Measurements from ENCODE around the gene SCN3B.
A peak's percentile ranks its signal among the peaks of the same experiment; 100 is the strongest.

SCN3B gene

DNA sequence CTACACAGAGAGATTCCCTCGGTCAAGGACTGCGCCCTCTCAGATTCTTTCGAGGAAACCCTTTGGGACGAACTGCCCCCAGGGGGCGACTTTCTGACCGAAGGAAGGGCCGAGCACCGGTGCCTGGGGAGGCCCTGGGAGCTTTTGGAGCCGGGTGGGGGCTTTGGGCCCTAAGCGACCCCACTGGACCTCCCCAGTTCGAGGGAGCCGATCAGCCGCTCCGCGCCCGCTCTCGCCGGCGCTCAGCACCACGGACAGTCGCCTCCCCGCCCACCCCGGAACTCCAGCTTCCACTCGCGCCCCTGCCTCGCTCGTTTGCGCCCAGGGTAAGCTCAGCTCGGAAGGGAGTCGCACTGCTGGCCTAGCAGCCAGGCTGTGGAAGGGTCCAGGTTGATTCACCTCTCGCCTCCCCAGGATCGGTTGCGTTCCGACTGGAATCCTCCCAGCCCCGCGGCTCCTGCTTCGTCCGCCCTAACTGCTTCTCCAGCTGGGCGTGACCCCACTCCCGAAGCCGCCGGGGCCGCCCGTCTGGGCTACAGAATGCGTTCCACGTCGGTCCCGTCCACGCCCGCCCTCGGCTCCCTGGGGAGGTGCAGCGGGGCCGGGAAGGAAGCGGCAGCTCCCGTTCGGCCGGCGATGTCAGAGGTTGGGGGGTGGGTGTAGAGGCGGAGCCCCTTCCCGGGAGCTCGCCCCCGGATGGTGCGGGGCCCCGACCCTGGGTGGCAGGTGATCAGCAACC, 428 bp downstream of the SCN3B start:
- DNase-seq (ENCODE audit: low spot score), result no peak

DNA sequence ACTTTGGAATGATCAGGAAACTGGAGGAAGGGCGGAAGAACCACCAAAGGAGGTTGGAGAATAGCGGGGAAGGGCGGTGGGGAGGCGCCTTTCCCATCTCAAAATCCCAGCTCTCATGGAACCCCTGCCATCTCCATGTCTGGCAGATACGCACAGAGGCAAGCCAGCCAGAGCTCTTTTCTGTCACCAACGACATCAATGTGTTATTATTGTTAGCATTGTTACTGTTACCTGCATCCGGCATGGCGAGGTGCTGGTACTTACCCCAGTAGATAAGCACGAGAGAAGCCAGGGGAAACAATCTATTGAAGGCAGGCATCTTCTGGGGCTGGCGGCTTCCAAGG, 969 bp downstream of the SCN3B start:
- DNase-seq (ENCODE audit: low spot score), result no peak

- DNase-seq (ENCODE audit: low spot score), result no peak
Observed at GRCh38 chr11:123652599-123652998, 1.8 kb downstream of the SCN3B start.

DNA sequence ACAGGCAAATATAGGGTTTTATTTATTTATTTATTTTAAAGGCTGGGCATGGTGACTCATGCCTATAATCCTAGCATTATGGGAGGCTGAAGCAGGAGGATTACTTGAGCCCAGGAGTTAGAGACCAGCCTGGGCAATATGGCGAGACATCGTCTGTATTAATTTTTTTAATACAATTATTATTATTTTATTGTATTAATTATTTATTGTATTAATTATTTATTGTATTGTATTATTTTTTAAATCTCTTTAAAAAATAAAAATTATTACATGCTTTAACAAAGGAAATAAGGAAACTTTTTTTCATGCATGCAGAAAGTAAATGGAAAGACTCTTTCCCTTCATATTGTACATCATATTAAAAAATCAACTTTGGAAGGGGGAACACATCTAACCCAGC, 3.5 kb downstream of the SCN3B start:
- DNase-seq (ENCODE audit: low spot score), result no peak

DNA sequence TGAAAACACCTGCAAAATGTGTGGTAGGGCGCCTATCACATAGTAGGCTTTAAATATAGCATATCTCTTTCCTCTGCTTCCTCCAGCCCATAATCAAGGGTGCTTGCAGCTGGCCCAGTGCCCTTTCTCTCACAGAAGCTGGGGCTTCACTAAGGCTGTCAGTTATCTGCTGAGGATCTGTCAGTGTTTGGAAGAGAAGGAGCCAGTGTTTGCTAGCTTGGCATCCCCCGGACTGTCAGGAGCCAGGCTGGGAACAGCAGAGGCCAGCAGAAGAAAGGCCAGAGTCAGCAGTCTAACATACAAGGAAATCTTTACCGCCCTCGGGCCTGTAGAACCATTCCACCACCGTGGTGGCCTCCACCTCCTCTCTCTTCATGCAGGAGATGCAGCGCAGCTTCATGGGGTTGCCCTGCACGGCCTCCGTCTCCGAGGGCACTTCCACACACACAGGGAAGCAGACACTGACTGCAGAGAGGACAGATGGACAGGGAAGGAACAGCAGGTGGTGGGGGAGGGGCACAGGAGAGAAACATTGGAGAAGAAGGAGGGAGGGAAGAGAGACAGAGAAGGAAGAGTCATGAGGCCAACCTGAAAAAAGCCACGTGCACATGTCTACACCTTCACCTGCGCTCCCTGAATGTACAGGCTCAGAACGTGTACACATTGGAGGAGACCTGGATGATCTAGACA, 9.0 kb downstream of the SCN3B start:
- no peak for DNase-seq (ENCODE audit: low spot score)

GRCh38 chr11:123642435-123642834, 12.0 kb downstream of the SCN3B start:
- DNase-seq (ENCODE audit: low spot score), result no peak

GRCh38 chr11:123641495-123641840, 13.0 kb downstream of the SCN3B start:
- DNase-seq (ENCODE audit: low spot score), result no peak

- DNase-seq (ENCODE audit: low spot score), result no peak
Observed at GRCh38 chr11:123640677-123641494, 13.5 kb downstream of the SCN3B start.

DNA sequence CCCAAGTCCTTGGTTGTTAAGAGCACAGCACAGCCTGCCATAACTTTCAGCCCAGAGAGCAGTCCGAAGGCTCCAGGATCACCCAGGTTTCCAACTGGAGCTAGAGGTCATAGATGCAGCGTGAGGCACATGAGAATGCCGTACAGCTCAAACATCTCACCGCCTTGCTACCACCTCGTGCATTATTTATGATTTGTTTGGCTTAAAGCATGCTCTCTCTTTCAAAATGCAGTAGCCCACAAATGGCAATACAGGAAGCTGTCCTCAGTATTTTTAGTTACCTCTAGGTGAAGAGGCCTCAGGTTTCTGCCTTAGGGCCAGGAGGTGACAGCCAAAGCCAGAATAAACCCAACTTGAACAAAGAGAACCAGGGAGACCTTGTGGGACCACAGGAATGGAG, 14.4 kb downstream of the SCN3B start:
- DNase-seq (ENCODE audit: low spot score), result no peak

DNA sequence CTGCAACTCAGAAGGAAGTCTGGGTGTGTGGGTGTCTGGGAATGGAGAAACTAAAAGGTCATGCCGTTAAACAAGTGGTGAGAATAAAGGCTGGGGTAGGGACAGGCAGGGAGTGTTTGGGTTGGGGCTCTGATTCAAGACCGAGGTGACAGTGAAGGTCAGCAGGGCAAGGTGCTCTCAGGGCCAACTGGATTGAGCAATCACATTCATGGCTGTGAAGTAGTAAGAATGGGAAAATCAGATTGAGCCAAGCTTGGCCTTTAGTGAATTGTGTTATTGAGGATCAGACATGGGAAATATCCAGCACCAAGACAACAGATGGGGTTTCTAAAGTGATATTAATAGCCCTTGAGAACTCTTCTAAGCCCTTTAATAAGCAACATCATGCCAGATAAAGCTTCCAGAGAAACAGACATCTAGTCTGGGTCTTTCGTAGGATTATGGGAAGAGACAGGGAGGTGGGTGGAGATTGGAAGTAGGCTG, 24.3 kb downstream of the SCN3B start:
- DNase-seq (ENCODE audit: low spot score), result no peak

- DNase-seq (ENCODE audit: low spot score), result no peak
Observed at GRCh38 chr11:123628936-123629683, 25.3 kb downstream of the SCN3B start.

DNA sequence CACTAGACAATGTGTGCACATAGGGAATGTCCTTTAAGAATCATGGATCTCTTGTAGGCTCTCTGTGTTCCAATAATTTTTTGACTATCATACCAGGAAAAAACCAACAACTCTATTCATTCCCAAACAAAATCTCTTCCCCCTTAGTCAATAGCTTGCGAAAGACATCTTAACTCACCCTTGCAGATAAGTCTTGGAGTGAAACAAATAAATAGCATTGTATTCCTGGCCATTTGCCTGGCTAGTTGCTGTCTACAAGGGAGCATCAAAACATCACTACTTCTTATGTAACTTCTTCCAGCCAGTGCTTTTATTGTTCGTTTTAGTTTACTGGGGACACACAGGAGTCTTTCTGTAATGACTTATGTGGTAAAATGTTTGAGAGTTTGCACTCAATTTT, 29.4 kb downstream of the SCN3B start:
- no peak for DNase-seq (ENCODE audit: low spot score)

DNA sequence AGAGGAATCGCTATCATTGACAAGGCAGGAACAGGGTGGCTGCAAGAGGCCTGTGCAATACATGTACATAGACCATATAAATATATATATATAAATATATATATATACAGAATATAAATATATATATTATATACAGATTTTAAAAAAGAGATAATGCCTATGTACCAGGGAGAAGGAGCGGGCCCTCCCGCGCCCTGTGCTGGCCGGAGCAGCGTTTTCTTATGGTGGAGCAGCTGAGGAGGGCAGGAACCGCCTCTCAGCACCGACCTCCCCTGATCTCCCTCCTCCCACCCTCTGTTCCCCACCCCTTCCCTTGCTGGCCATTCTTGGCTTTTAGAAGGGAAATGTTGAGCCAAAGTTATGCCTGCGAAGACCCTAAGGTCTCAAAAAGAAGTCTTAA, 31.8 kb downstream of the SCN3B start:
- no peak for DNase-seq (ENCODE audit: low spot score)

DNA sequence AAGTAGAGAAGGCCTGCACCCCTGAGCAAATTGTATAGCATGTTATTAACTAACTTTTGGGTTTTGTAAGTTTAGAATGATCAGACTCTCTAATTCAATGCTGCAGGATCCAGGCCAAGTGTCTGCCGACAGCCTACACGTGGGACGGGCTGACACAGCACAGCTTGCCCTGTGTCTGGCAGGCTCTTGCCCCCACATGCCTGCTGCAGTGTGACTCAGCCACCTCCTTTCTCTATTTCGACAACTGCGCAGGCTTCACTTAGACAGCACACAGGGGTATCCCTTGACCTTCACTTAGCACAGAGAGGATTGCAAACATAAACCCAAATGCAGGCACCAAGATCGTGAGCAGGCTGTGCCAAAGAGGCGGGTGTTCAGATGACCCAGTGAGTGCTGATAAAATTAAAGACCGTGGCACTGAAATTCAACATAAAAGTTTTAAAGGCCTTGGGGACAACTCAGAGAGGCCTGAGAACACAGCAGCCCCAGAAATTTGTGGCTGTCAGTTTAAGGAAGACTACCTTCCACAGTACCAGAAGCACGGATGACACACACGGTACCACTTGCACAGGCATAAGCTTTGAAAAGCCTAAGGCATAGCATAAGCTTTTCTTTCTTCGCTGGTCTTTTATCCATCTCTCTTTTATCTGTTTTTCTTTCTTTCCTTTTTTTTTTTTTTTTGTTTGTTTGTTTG, 37.8 kb downstream of the SCN3B start:
- peak; percentile 79 for DNase-seq (ENCODE audit: low spot score)

DNA sequence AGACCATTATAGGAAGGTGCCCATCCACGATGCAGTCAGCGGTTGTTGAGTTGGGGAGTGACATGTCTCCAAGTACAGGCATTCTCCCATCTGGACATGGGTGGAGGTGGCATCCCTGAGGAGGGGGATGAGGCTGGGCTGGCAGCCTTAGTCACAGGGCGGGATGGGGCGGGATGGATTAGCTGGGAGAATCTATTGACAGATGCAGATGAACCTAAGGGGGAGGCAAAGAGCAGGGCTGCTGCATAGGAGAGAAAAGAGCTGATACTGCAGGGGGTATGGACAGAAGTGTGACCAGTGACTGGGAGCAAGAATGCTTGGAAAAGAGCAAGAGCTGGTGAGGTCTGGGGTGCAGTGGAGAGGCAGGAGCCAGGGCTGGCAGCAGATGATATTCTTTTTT, 42.7 kb downstream of the SCN3B start:
- no peak for DNase-seq (ENCODE audit: low spot score)

- no peak for DNase-seq (ENCODE audit: low spot score)
Observed at GRCh38 chr11:123608945-123609344, 45.5 kb downstream of the SCN3B start.

DNA sequence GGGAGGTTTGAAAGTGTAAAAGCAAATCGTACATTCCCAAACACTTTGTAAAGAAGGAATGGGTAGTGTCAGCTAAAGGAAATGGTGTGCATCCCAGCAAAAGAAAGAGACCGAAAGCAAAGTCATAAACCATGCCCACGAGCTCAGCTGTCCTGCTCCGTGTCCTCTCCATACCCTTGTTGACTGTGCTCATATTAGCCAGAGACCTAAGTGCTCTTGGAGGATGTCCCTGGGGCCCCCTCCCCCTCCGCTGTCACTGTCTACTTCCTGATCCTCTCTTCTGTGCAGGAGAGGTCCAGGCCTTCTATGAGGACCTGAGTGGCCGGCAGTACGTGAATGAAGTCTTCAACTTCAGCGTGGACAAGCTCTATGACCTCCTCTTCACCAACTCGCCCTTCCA, 46.1 kb downstream of the SCN3B start:
- DNase-seq (ENCODE audit: low spot score), result no peak

- peak; percentile 42 for DNase-seq (ENCODE audit: low spot score)
Observed at GRCh38 chr11:123607781-123608180, 46.6 kb downstream of the SCN3B start.

- no peak for DNase-seq (ENCODE audit: low spot score)
Observed at GRCh38 chr11:123603666-123604065, 50.8 kb downstream of the SCN3B start.

DNA sequence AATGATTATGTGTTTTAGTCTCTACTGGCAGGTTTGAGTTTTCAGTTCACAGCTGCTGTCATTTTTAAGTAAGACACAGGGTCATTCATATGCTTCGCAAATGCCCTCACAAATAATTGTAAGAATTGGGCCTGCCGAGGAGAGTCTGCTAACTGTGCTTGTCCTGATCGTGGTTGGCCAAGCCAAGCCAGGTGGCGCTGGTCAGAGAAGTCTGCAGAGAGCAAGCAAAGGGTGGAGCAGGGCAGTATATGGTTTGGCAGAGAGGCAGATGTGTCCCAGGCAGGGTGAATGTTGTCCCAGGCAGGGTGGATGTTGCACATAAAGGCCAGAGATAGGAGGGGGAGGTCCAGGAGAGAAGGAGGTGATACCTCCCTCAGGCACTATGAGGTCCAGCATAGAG, 52.7 kb downstream of the SCN3B start:
- no peak for DNase-seq (ENCODE audit: low spot score)

DNA sequence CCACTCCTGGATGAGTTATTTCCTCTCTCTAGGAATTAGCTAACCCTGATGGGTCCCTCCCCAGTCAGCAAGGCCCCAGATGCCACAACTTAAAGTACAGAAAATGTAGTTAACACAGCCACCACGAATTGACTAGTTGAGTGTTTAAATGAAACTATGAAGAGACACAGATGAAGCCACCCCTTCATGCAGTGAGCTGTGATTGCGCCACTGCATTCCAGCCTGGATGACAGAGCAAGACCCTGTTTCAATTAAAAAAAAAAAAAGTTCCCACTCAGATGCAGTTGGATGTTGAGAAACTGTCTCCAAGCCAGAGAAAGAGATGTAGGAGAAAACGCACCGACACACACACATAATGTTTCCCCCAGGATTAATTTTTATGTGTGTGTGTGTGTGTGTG, 53.3 kb downstream of the SCN3B start:
- no peak for DNase-seq (ENCODE audit: low spot score)

GRCh38 chr11:123597859-123598258, 56.6 kb downstream of the SCN3B start:
- no peak for DNase-seq (ENCODE audit: low spot score)
